Parathyroid adenoma (tissue), 2 donors: ENCODE data around the gene GSTM1.
A peak's percentile ranks its signal among the peaks of the same experiment; 100 is the strongest.
"Not testable (repeated sequence)": the region's sequence is repeated elsewhere in the genome, so short reads cannot be mapped to it uniquely, and the experiment has no call there.

Source experiments
- H2AFZ ChIP-seq: fragments of 300-600 bp; sonication (generic); one replicate; pipeline ENCODE4 v1.7.0; 2017; ENCODE audit warnings: antibody characterized with exemption, mild to moderate bottlenecking
- H3K27ac ChIP-seq: fragments of 300-600 bp; sonication (generic); one replicate; pipeline ENCODE4 v1.7.0; 2017
- H3K27me3 ChIP-seq: fragments of 300-600 bp; sonication (generic); one replicate; pipeline ENCODE4 v1.7.0; 2017; ENCODE audit warnings: low read length; ENCODE audit not compliant: control insufficient read depth, insufficient read depth
- H3K36me3 ChIP-seq: fragments of 300-600 bp; sonication (generic); one replicate; pipeline ENCODE4 v1.7.0; 2017; ENCODE audit warnings: low read length; ENCODE audit not compliant: control insufficient read depth, insufficient read depth
- H3K4me1 ChIP-seq: fragments of 300-600 bp; sonication (generic); one replicate; pipeline ENCODE4 v1.7.0; 2017; ENCODE audit warnings: control low read depth
- H3K4me2 ChIP-seq: fragments of 300-600 bp; sonication (generic); one replicate; pipeline ENCODE4 v1.7.0; 2017; ENCODE audit warnings: low read length
- H3K4me3 ChIP-seq: fragments of 300-600 bp; sonication (generic); one replicate; pipeline ENCODE4 v1.7.0; 2017; ENCODE audit warnings: low read depth, low read length
- H3K79me2 ChIP-seq: fragments of 300-600 bp; sonication (generic); one replicate; pipeline ENCODE4 v1.7.0; 2017; ENCODE audit warnings: control low read depth
- H3K9ac ChIP-seq: fragments of 300-600 bp; sonication (generic); one replicate; pipeline ENCODE4 v1.7.0; 2017; ENCODE audit warnings: mild to moderate bottlenecking
- H3K9me3 ChIP-seq: fragments of 300-600 bp; sonication (generic); one replicate; pipeline ENCODE4 v1.7.0; 2017; ENCODE audit warnings: low read length; ENCODE audit not compliant: control insufficient read depth
- CTCF ChIP-seq: fragments of 300-600 bp; sonication (generic); IDR thresholded peaks from one replicate; pipeline ENCODE4 v1.7.0; 2017; ENCODE audit warnings: antibody characterized with exemption, mild to moderate bottlenecking
- donor health status: primary hyperparathyroidism.

Gene GSTM1

GRCh38 chr1:109664671-109665070 lies 22.9 kb upstream of the GSTM1 start:
- Histone ChIP-seq H3K4me3 (no peak overlapping the region), H3K36me3 (no peaks in the 10 kb centered on the region), H3K27ac (no peak overlapping the region), H3K9me3 (no peaks in the 10 kb centered on the region), H3K27me3 (no peaks in the 10 kb centered on the region), H3K79me2 (no peaks in the 10 kb centered on the region), H2AFZ (no peak overlapping the region), H3K4me1 (peaks cover 4% of the 10 kb centered on the region), H3K9ac (no peak overlapping the region), H3K4me2 (no peak overlapping the region)
- TF ChIP-seq CTCF = no peak

- TF ChIP-seq CTCF = no peak
- no peaks in the 10 kb centered on the region for H3K27me3 ChIP-seq
- H3K4me3 ChIP-seq = peak within 1 kb of the TSS; percentile 61
- H3K36me3 ChIP-seq = no peaks in the 10 kb centered on the region
- no peak within 1 kb of the TSS for H3K27ac ChIP-seq
- no peaks in the 10 kb centered on the region for H3K9me3 ChIP-seq
- no peaks in the 10 kb centered on the region for H3K4me1 ChIP-seq
- H3K9ac ChIP-seq = no peak within 1 kb of the TSS
- H2AFZ ChIP-seq = peak within 1 kb of the TSS; percentile 34
- peak within 1 kb of the TSS; percentile 85 for H3K4me2 ChIP-seq
- H3K79me2 ChIP-seq = no peaks in the 10 kb centered on the region
Observed at GRCh38 chr1:109667452-109668122, 20.0 kb upstream of the GSTM1 start, which contains the start of gene GSTM2. Gene GSTM2, plus strand, starts transcription at chr1:109668057. Its CDS starts 59 bp downstream, at chr1:109668116.

GRCh38 chr1:109668123-109668775 lies 19.4 kb upstream of the GSTM1 start:
- Histone ChIP-seq H3K4me1 (no peaks in the 10 kb centered on the region), H3K27ac (no peak overlapping the region), H3K79me2 (no peaks in the 10 kb centered on the region), H3K9ac (no peak overlapping the region), H3K27me3 (no peaks in the 10 kb centered on the region), H2AFZ (peak overlapping the region; percentile 34), H3K4me3 (peak overlapping the region; percentile 61), H3K36me3 (no peaks in the 10 kb centered on the region), H3K4me2 (peak overlapping the region; percentile 85), H3K9me3 (no peaks in the 10 kb centered on the region)
- TF ChIP-seq CTCF = no peak

GRCh38 chr1:109669246-109669948 lies 18.2 kb upstream of the GSTM1 start:
- H3K4me3 ChIP-seq = no peak overlapping the region
- TF ChIP-seq CTCF = no peak
- no peak overlapping the region for H2AFZ ChIP-seq

GRCh38 chr1:109669949-109670302 lies 17.7 kb upstream of the GSTM1 start:
- H3K4me1 ChIP-seq, H3K27ac ChIP-seq, H3K9ac ChIP-seq, H3K4me3 ChIP-seq, H3K27me3 ChIP-seq, H3K79me2 ChIP-seq, H3K4me2 ChIP-seq, H2AFZ ChIP-seq, H3K9me3 ChIP-seq, H3K36me3 ChIP-seq: not testable (repeated sequence)

More at GRCh38 chr1:109669246-109669948, 18.2 kb upstream of the GSTM1 start:
- no peaks in the 10 kb centered on the region for H3K9me3 ChIP-seq
- no peak overlapping the region for H3K9ac ChIP-seq
- H3K27ac ChIP-seq = no peak overlapping the region
- no peaks in the 10 kb centered on the region for H3K27me3 ChIP-seq
- H3K4me1 ChIP-seq = no peaks in the 10 kb centered on the region
- no peaks in the 10 kb centered on the region for H3K79me2 ChIP-seq
- no peak overlapping the region for H3K4me2 ChIP-seq
- no peaks in the 10 kb centered on the region for H3K36me3 ChIP-seq
